Pericardium fibroblast (primary cell): ENCODE results near the gene FAM50A. TPM values are rescaled to one million over a fixed set of nuclear protein-coding genes. Genes with fewer than 3 reads are reported as not detected.

Experiments
- total RNA-seq: library from RNA; depleted of rRNA; stranded (reverse); fragments of >200 nt; gene quantifications from 2 replicates; pipeline ENCODE4 v1.2.3, GENCODE V29; 2015

The FAM50A gene, protein sequence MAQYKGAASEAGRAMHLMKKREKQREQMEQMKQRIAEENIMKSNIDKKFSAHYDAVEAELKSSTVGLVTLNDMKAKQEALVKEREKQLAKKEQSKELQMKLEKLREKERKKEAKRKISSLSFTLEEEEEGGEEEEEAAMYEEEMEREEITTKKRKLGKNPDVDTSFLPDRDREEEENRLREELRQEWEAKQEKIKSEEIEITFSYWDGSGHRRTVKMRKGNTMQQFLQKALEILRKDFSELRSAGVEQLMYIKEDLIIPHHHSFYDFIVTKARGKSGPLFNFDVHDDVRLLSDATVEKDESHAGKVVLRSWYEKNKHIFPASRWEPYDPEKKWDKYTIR
- 42.2 and 65.5 TPM in 2 replicates for total RNA-seq

DNA sequence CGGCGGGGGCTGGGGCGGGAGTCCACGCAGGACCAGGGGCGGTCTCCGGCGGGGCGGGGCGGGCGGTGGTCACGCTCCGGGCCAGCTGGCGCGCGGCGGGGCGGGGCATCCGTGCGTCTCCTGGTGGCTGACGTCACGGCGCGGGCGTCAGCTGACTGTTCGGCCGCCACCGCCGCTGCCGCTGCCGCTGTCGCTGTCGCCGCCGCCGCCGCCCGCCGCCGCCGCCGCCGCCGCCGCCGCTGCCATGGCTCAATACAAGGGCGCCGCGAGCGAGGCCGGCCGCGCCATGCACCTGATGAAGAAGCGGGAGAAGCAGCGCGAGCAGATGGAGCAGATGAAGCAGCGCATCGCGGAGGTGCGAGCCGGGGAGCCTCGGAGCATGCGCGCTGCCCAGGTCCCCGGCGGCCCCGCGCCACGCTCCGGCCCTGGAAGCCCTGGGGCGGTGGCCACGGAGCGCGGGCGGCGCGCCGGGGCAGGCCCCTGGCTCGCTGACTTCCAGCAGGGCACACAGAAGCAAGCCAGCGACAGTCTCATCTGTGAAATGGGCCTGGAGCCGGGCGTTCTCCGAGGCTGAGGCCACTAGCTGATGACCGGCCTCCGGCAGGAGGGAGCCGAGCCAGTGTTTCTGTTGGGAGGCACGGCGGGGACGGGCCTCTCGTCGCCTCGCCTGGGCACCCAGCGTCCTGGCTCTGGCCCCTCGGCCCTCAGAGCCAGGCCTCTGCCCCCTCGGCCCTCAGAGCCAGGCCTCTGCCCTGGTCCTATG lies at the start of gene FAM50A:
Gene FAM50A, plus strand, starts transcription at position 150 of the 763 bp plus-strand sequence. Its CDS starts 95 bp downstream, at position 245.

DNA sequence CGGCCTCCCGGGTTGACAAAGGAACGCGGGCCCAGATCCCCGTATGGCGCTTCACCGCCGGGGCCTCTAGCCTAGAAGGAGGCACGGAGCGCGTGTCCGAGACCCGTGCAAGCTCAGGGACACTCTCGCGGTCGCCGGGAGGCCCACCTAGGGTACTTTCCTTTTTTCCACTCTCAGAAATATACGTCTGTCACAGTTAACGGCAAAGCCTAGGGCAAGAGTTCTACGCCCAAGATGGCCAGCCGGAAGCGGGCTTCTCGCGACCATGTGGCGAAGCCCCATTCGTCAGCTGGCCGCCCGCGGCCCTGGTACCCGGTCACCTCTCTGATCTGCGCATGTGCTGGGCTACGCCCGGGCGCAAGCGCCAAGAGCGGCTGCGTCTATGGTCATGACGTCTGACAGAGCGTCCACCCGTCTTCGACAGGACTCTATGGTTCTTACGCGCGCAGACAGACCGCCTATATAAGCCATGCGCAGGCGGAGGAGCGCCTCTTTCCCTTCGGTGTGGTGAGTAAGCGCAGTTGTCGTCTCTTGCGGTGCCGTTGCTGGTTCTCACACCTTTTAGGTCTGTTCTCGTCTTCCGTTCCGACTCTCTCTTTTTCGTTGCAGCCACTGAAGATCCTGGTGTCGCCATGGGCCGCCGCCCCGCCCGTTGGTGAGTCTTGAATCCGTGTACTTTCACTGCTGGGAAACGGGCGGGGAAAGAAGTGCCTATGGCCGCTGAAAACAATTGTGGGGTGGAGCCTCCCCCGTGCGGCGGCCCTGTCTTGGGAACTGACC lies 45.9 kb upstream of the FAM50A start, which contains the start of gene RPL10:
Gene RPL10, plus strand, starts transcription at position 490 of the 780 bp plus-strand sequence. Its CDS starts 143 bp downstream, at position 633.

DNA sequence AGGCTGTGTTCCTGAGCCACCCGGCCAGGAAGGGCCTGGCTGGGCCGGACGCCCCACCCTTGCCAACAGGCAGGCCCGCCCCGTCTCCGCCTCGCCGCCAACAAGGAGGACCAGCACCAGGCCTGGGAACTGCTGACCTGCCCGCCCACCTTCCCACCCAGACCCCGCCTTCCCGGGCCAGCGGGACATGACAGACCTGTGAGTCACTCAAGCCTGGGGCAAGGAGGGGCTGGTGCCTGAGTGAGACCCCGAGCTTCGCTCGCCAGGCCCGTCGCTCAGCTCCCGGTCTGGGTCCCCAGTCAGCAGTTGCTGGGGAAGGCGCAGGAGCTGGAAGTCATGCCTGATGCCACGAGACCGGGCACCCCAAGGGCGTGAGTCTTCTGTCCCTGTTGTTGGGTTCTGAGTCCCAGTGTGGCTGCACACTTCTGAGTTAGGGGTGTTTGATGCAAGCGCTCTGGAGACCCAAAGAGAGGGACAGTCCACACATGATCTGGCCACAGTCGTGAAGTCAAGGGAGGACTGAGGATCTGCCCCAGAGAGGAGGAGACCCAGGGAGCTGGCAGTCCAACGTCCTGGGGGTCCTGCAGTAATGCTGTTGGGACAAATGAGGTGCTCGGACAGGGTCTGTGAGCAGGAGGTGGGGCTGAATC lies 34.6 kb upstream of the FAM50A start, which contains the start of gene DNASE1L1:
Gene DNASE1L1, minus strand, starts transcription at position 33 of the 650 bp plus-strand sequence. CDS start 3,686 bp downstream, outside the sequence.

DNA sequence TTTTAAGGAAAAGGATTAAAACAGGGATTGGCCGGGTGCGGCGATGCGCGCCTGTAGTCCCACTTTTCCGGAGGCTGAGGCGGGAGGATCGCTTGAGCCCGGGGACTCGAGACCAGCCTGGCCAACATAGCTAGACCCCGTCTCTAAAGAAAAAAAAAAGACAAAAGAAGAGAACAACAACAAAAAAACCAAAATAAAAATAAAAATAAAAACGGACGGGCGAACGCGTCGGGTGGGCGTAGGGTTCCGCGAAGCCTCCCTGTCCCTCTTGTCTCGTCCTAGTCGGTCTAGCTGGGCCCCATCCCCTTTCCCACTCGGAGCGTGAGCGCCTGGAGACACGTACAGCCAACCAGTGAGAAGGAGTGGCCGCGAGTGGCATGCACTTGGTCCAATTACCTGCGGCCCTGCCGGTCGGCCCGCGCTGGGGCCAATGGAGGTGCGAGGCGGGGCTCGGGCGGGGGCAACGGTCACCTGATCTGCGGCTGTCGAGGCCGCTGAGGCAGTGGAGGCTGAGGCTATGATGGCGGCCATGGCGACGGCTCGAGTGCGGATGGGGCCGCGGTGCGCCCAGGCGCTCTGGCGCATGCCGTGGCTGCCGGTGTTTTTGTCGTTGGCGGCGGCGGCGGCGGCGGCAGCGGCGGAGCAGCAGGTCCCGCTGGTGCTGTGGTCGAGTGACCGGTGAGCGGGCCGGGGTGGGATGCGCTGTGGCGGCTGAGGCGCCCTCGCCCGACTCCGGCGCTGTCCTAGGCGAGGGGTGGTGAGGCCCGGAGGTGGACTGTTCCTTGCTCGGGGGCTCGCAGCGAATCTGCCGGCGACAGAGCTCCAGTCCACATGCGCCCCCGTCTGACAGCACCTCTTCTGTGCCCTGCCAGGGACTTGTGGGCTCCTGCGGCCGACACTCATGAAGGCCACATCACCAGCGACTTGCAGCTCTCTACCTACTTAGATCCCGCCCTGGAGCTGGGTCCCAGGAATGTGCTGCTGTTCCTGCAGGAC lies 15.5 kb upstream of the FAM50A start, which contains the start of gene ATP6AP1:
Gene ATP6AP1, plus strand, starts transcription at position 502 of the 996 bp plus-strand sequence. Its CDS starts 16 bp downstream, at position 518.

DNA sequence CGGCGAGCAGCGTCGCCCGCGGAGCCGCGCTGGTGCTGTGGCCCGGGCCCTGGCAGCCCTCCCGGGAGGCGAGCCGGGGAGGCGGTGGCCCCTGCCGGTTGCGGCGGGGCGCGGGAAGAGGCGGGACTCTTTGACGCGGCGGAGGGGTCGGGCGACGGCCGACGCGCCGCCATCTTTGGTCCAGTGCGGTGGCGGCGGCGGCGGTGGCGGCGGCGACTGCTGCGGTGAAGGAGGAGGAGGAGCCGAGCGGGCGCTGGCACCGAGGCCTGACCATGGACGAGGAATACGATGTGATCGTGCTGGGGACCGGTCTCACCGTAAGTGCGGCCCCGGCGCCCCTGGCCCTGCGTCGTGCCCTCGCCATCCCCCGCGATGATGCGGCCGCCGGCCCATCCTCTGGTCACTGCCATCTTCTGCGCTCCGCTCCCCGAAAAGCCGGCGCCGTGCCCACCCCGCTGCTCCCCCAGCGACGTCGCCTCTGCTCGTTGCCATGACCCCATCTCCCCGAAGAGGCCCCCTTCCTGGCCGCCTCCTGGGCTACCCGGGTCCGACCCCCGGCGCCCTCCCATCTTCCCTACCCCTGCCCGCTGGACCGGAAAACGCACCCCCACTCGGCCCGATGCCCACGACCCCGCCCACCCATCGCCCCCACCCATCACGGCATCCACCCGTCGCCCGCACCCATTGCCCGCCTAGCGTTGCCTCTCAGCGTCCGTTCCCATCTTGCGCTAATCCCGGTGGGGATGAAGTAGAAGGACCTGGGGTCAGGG lies 6.8 kb upstream of the FAM50A start, which contains the start of gene GDI1:
Gene GDI1, plus strand, starts transcription at position 172 of the 770 bp plus-strand sequence. Its CDS starts 101 bp downstream, at position 273.

DNA sequence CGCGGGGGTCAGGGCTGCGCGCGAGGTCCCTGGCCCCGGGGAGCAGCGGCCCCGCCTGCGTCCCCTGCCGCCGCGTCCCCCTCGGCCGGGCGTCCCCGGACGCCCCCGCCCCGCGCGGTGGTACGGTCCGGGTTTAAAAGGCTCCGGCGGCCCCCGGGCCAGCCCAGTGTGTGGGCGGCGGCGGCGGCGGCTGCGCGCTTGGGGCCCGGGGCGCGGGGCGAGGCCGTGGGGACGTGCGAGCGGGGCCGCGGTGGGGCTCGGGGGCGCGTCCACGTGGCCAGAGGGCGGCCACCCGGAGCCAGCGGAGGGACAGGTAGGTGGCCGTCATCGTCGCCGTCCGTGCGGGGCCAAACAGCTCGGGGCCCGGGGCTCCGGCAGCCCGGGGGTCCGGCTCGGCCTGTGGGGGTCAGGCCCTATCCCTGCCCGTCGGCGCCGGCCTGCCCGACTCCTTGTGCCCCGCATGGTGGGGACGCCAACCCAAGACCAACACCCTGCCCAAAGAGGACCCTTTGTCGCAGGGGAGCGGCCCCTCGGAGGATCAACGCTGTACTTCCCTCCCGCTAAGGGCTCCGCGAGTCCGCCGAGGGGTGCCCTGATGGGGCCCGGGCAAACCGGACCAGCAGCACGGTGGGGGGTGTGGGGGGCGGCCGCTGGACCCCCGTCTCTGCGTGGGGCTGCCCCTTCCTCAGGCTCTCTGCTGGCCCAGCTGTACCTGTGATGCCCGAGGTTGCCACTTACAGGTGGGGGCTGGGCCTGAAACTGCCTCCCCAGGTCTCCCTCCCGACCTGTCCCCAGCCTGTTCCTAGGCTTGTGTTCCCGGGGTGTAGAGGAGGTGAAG lies 14.4 kb downstream of the FAM50A start, which contains the start of gene PLXNA3:
Gene PLXNA3, plus strand, starts transcription at position 166 of the 838 bp plus-strand sequence. CDS start 1,903 bp downstream, outside the sequence.

DNA sequence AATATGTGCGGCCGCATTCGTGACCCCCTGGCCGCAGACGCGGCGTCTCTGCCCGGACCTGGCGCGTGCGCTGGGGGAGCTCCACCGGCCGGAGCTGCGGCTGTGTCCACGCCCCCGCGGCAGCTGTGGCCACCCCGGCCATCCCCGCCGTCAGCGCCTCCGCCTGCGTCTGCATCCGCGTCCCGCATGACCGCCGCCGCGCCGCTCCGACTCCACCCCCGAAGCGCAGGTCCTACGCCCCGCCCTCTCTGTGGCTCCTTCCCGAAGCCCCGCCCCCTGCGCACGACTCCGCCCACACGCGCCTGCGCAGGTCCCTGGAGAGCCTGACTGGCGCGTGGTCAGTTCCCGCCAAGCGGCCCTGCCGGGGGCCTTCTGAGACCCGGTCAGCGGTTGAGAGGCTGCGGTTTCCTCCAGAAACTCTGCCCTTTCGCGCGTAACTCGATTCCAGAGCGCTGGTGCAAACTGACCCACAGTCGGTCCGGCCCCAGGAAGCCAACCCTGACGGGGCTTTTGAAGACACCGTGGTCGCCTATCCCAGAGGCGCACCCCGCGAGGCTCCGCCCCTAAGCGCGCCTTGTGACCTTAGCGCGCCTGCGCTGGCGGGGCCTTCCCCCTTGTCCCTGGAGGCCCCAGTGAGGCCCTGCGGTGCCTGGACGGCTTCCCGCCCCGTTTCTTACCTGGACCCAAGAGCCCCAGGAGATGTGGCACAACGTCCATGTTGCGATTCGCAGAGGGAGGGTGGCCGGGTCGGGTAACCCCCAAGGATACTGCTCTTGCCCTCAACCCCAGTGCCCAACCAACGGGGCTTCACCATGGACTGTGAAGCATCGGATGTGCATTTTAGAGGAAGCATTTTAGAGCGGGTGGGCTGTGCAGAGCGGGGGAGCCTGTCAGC lies 35.0 kb downstream of the FAM50A start, which contains the start of gene LAGE3:
Gene LAGE3, minus strand, starts transcription at position 554 of the 895 bp plus-strand sequence. Its CDS starts 366 bp downstream, at position 188.

DNA sequence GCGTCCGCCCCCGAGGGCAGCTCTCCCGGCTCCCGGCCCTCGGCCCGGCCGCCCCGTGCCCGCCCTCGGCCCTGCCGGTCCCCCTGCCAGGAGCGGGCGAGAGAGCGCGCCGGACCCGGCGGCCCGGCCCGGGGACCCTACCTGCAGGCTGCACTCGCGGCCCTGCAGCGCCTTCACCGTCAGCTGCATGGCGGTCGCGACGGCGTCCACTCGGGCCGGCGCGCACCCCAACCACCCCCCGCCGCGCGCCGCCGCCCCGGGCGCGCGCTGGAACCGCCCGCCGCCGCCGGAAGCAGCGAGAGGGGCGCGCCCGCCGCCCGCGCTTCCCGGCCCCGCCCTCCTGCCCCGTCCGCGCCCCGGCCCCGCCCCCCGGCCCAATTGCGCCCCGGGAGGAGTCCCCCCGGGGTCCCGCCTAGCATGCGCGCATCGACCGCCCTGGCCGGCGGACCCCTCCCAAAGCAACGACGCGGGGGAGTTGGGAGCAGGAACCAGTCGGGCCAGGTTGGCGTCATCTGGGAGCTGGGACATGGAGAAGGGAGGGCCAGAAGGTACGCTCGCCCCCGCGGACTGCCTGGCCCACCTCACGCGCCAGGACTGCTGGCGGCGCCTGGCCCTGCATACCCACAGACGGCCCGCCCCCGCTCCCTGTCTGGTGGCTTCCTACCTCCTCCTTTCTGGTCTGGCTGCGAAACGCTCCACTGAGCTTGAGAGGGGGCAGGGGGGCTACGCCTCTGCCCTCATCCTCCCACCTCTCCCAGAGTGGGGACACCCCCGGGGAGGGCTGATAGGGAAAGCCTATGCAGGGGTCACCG lies 42.7 kb downstream of the FAM50A start, which contains the start of gene UBL4A:
Gene UBL4A, minus strand, starts transcription at position 220 of the 812 bp plus-strand sequence. Its CDS starts 31 bp downstream, at position 189.

DNA sequence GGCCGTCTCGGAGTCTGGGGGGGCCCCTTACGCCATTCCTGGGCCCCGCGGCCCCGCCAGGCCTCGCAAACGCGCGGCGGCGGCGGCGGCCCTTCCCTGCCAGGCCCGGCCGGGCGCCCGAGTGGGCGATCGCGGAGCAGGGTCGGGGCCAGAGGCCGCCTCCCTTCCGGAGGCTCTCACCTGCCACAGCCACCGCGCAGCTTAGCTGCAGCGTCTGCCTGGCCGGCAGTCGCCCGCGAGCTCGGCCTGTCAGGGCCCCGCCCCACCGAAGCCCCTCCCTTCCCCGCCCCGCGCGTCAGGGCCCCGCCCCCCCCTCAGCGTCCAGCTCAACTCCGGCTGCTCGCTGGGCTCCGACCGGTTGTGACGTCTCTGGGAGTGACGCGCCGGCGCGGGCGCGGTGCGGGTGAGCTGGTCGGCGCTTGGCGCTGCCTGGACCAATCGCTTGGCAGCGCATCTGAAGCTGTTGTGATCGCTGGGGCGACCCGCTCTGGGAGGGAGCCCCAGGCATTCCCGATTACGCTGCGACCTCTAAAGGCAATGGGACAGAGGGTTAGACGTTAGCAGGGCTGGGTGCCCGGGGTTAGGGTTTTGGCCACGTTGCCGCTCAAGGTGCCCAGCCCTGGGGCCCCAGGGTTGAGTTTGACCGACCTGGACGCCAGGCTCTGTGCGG lies 46.6 kb downstream of the FAM50A start, which contains the start of gene SLC10A3:
Gene SLC10A3, minus strand, starts transcription at position 216 of the 670 bp plus-strand sequence. CDS start 1,689 bp downstream, outside the sequence.

Other genes starting within 250 kb of the FAM50A start
- gene OPN1MW2, start 224.4 kb upstream of the FAM50A start, total RNA-seq, result not detected in 2 replicates
- not detected in 2 replicates for gene OPN1MW3, start 186.6 kb upstream of the FAM50A start, total RNA-seq
- not detected in 2 replicates for gene TEX28, start 149.0 kb upstream of the FAM50A start, total RNA-seq
- gene TKTL1, start 148.3 kb upstream of the FAM50A start, total RNA-seq, result not detected in 2 replicates
- 918 and 2,171 TPM in 2 replicates for gene FLNA, start 69.5 kb upstream of the FAM50A start, total RNA-seq
- 73.5 and 86.1 TPM in 2 replicates for gene EMD, start 64.8 kb upstream of the FAM50A start, total RNA-seq
- 9,658 and 12,949 TPM in 2 replicates for gene RPL10, start 45.8 kb upstream of the FAM50A start, total RNA-seq
- 33.7 and 34.2 TPM in 2 replicates for gene DNASE1L1, start 34.9 kb upstream of the FAM50A start, total RNA-seq
- gene TAFAZZIN, start 32.6 kb upstream of the FAM50A start, total RNA-seq, result 17.0 and 23.9 TPM in 2 replicates
- gene ATP6AP1, start 15.5 kb upstream of the FAM50A start, total RNA-seq, result 43.3 and 50.6 TPM in 2 replicates
- gene GDI1, start 7.0 kb upstream of the FAM50A start, total RNA-seq, result 89.5 and 101 TPM in 2 replicates
- gene PLXNA3, start 14.1 kb downstream of the FAM50A start, total RNA-seq, result 14.9 and 41.3 TPM in 2 replicates
- 45.6 and 72.6 TPM in 2 replicates for gene LAGE3, start 35.1 kb downstream of the FAM50A start, total RNA-seq
- gene UBL4A, start 42.5 kb downstream of the FAM50A start, total RNA-seq, result 30.6 and 37.0 TPM in 2 replicates
- gene SLC10A3, start 46.5 kb downstream of the FAM50A start, total RNA-seq, result 30.8 and 32.3 TPM in 2 replicates
- gene FAM3A, start 72.1 kb downstream of the FAM50A start, total RNA-seq, result 41.6 and 42.7 TPM in 2 replicates
- 144 and 225 TPM in 2 replicates for gene G6PD, start 102.7 kb downstream of the FAM50A start, total RNA-seq
- gene IKBKG, start 103.5 kb downstream of the FAM50A start, total RNA-seq, result 12.3 and 18.2 TPM in 2 replicates
- gene CTAG1A, start 141.0 kb downstream of the FAM50A start, total RNA-seq, result not detected in 2 replicates
- gene CTAG1B, start 175.1 kb downstream of the FAM50A start, total RNA-seq, result not detected in 2 replicates
- not detected in 2 replicates for gene CTAG2, start 209.4 kb downstream of the FAM50A start, total RNA-seq